HG02642 (cell line): ENCODE data around the gene KCNQ1.

ENCODE experiments used
- ATAC-seq: cut with Tn5 transposase; IDR thresholded peaks from one replicate; pipeline ENCODE4 v1.9.1; 2021; ENCODE audit warnings: mild to moderate bottlenecking; ENCODE audit not compliant: unreplicated experiment, poor library complexity

KCNQ1 gene

DNA sequence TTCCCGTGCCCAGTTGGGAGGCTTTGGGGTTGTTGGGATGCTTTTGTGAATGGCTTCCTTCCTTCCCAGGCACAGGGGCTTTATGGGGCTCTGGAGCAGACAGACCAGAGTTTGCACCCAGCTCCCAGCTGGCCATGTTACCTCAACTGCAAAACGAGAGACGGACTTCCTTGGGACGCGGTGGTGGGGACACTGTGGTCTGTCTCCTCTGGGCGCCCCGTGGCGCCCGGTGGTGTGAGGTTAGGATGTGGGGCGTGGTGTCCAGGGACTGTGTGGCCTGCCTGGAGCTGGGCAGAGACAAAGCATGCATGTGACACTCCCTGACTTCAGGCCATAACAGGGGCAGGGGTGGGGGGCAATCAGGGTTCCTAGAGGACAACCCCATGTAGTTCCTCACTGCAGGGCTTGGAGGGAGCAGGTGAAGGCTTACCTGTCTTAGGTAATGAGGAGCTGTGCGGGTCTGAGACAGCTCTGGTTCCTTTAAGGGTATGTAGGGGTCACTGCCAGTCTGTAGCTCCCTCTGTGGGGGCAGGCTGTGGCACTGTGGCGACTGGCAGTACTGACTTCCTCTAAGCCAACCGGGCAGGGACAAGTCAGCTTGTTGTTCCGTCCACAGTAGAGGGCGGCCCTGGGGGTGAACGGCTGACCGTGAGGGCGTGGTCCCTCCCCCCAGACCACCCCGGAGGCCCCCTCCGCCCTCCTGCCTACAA lies 14.4 kb downstream of the KCNQ1 start:
- ATAC-seq: no peak

- ATAC-seq: no peak
Measured at GRCh38 chr11:2459796-2460531, 15.2 kb downstream of the KCNQ1 start.

DNA sequence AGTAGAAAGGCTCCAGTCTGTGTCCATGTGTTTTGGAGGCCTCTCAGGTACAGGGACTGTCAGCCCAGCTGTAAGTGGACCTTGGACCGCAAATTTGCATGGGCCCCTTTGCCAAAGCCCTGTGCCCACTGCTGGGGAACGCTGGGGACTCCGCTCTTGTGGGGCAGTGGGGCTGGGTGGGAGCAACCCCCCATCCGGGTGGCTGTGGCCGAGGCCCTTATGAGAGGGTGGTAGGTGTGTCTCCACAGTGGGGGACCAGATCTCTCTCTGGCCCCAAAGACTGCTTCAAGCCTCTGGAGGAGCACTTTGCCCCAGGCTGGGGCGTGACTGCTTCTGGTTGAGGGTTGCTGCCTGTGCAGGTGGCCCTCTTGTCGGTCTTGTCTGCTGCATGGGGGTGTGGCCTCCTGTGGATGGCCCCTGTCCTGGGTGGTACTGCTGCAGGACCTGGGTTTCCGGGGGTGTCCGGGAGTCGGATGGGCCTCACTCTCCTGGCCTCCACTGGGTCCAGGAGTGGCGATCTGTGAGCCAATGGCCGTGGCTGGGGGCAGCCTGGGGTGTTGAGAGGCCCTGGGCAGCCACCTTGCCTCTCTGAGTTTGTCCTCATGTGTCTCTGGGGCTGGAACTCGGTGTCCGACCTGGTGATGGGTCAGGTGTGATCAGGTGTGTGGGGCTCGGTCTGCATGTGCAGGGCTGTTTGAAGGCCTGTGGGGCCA lies 15.9 kb downstream of the KCNQ1 start:
- no peak for ATAC-seq

GRCh38 chr11:2461253-2461955 lies 16.6 kb downstream of the KCNQ1 start:
- no peak for ATAC-seq

GRCh38 chr11:2461956-2462542 lies 17.2 kb downstream of the KCNQ1 start:
- no peak for ATAC-seq

- no peak for ATAC-seq
Measured at GRCh38 chr11:2462543-2462985, 17.8 kb downstream of the KCNQ1 start.

- ATAC-seq: no peak
Measured at GRCh38 chr11:2462986-2463765, 18.4 kb downstream of the KCNQ1 start.

GRCh38 chr11:2463766-2464277 lies 19.0 kb downstream of the KCNQ1 start:
- ATAC-seq: no peak

DNA sequence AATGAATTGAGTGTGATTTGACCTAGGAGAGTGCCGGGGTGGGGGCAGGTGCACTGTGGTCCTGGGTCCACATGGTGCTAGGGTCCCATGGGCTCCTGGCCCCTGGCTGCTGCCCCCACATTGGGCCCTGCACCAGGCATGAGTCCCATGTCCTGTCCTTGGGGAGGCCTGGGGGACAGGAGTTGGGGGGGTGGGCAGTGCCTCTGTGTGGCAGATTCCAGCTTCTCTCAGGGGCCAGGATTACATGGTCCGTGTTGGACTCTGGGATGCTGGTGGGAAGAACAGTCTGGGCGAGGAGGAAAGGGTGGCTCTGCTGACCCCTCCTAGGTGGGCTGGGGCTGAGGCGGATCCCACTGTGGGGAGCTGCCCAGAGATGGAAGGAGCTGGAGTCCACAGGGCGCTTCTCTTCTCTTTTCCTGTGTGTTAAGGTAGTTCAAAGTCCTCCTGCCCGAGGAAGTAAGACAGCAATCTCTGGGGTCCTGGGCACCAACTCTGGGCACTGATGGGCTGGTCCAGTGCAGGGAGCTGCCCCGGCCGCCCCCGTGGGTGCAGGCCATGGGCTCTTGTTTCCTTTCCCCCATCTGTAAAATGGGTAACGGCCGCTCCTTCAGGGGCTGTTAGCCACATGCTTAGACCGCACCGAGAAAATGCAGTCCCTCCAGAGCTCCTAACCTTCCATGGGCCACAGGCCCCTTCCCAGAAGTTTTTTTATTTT lies 19.8 kb downstream of the KCNQ1 start:
- no peak for ATAC-seq

DNA sequence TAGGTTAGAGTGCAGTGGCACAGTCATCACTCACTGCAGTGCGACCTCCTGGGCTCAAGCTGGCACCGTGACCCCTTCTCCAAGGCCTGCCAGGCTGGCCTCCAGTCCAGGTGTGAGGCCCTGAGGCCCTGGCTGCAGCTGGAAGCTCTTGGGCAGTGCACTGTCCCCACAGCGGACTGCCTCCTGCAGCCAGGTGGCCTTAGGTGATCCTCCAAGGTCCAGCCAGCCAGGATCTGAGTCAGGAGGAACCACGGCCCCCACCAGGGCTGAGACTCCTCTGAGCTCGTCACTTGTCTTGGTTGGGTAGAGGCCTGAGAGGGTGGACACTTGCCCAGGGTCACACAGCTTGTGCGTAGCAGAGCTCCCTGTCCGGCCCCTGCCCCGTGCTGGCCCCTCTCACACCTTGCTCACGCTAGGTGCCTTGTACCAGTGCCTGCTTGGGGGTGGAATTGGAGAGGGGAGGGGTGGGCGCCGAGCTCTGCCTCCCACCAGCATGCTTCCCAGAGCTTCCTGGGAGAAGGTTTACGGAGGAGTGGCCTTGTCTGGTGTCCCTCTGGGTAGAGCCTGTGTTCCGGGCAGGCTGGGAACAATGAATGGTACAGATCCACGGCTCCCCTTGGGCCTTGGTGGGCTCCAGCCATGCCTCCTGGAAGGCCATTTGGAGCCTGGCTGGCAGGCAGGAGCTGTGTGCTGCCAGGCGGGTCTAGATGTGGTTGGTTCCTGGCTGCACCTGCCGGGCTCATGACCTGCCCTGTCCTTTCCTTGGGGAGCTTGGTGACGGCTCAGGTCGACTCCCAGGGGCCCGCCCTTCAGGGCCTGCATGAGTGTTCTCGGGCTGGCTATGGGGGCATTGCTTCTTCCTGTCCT lies 20.6 kb downstream of the KCNQ1 start:
- ATAC-seq: no peak

DNA sequence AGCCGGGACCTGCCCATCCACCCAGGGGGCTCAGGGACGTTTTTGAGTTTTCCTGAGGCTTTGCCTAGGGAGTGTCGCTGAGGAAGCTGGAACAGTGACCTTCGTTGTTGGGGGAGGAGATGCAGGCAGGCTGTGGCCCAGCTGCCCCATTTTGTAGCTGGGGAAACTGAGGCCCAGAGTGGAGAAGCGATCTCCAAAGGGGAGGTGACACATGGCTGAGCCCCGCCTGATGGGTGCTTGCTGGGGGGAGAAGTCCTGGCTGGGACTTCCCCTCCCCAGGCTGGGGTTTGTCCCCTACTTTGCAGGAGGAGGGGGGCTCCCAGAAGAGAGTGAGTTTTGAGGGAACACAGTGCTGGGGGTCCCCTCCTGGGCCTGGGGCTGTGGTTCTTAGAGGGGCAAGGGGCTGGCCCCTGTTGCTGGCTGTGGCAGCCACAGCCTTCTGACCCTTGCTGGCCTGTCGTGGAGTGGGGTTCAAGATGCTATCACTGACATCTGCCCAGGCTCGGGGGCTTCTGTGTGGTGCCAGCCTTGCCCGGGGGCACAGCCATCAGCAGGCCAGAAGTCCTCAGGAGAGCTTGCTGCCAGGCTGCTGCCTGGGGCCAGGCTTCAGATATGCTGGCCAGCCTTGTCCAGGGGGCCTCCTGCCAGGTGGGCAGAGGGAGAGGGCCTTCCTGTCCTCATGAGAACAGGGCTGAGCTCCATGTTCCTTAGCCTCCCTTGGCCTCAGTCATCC lies 21.4 kb downstream of the KCNQ1 start:
- no peak for ATAC-seq

DNA sequence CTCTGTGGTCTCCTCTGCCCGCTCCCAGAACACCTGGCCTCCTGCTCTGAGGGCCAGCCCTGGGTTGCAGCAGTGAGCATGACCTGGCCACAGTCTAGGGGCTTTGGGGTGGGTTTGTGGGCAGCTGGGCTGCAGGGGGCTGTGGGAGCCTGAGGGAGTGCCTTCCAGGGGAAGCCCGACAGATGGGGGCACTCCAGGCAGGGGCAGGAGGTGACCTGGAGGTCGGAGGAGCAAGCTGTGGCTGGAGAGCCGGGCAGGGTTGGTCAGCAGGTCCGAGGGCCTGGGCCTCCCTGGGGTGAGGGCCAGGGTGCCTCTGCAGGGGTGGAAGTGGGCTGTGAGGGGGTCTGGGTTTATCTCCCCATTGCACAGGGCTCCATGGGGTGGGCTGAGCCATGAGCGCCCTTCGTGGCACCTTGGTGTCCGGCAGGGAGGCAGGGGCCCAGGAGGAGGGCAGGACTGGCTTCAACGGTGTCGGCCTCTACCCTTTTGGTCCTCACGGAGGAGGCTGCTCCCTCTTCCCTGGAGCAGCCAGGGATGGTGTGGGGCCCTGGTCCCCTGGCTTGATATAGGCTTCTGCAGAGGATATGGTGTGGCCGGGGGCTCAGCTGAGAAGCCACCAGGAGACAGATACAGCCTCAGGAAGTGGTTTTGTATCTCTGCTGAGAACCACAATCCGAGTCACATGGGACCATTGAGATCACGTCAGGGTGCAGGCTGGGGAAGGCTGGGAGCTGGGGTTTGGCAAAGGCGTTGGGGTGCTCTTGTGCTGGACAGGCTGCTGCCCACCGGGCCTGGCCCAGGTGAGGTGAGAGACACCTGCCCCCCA lies 22.3 kb downstream of the KCNQ1 start:
- no peak for ATAC-seq

DNA sequence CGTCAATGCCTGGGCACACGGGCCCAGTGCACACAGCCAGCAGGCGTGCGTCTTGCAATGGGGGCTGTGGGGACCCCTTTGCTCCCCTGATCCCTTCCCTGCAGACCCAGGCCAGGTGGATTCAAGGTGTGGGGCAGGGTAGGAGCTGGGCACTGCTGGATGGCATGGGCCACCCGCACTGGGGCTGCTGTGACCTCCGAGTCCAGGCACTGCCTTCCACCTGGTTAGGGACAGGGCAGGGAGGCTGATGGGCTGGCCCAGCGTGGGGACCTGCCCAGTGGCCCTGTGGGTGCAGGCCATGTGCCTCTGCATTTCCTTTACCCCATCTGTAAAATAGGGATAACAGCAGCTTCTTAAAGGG lies 22.9 kb downstream of the KCNQ1 start:
- no peak for ATAC-seq

- ATAC-seq: no peak
Measured at GRCh38 chr11:2468363-2469235, 23.8 kb downstream of the KCNQ1 start.

- ATAC-seq: no peak
Measured at GRCh38 chr11:2470495-2470894, 25.7 kb downstream of the KCNQ1 start.
